SU-DHL-6 (cell line): ENCODE measurements around the gene ARPC1A.
"Not testable (repeated sequence)": the region's sequence is repeated elsewhere in the genome, so short reads cannot be mapped to it uniquely, and the experiment has no call there.

Experiments
- H2AFZ ChIP-seq: fragments of 200-600 bp; sonication (generic); 2 replicates; pipeline ENCODE4 v1.6.1; 2014; ENCODE audit warnings: low read depth, mild to moderate bottlenecking, moderate library complexity, mixed read lengths, antibody characterized with exemption, low read length; ENCODE audit not compliant: severe bottlenecking
- H3F3A ChIP-seq: fragments of 200-600 bp; shearing (Covaris generic); 2 replicates; pipeline ENCODE4 v1.6.0; 2016; ENCODE audit warnings: antibody characterized with exemption, mild to moderate bottlenecking; ENCODE audit not compliant: insufficient read depth
- H3K27ac ChIP-seq: fragments of 200-600 bp; sonication (generic); 2 replicates; pipeline ENCODE4 v1.5.1; 2016; ENCODE audit warnings: low read depth, mild to moderate bottlenecking, low read length, moderate library complexity, mixed read lengths
- H3K27me3 ChIP-seq: fragments of 200-600 bp; sonication (generic), shearing (Covaris generic); 2 replicates; pipeline ENCODE4 v1.6.0; 2014; ENCODE audit warnings: mild to moderate bottlenecking, low read length
- H3K36me3 ChIP-seq: fragments of 200-600 bp; sonication (generic); 2 replicates; pipeline ENCODE4 v1.6.1; 2014; ENCODE audit warnings: mild to moderate bottlenecking, low read length, mixed read lengths
- H3K4me2 ChIP-seq: fragments of 300-600, 200-600 bp; shearing (Covaris generic), sonication (generic); 2 replicates; pipeline ENCODE4 v1.6.0; 2014; ENCODE audit warnings: low read length, low read depth, mild to moderate bottlenecking; ENCODE audit not compliant: poor library complexity, severe bottlenecking
- H3K4me3 ChIP-seq: fragments of 200-600 bp; sonication (generic); 2 replicates; pipeline ENCODE4 v1.5.1; 2014; ENCODE audit warnings: antibody characterized with exemption, low read length, mild to moderate bottlenecking, mixed read lengths; ENCODE audit not compliant: insufficient read depth, poor library complexity, severe bottlenecking
- H3K79me2 ChIP-seq: fragments of 200-600 bp; sonication (generic); 2 replicates; pipeline ENCODE4 v1.6.1; 2014; ENCODE audit warnings: mild to moderate bottlenecking, low read length, moderate library complexity; ENCODE audit not compliant: insufficient read depth
- H3K9ac ChIP-seq: fragments of 200-600 bp; sonication (generic); 2 replicates; pipeline ENCODE4 v1.7.0; 2014; ENCODE audit warnings: mild to moderate bottlenecking, low read length
- H3K9me2 ChIP-seq: fragments of 200-600 bp; sonication (generic); replicated peaks from 2 replicates; pipeline ENCODE4 v1.6.1; 2014; ENCODE audit warnings: low read length; ENCODE audit not compliant: insufficient read depth
- H3K9me3 ChIP-seq: fragments of 200-600 bp; sonication (generic); 2 replicates; pipeline ENCODE4 v1.6.1; 2014; ENCODE audit warnings: low read length, mixed read lengths; ENCODE audit not compliant: insufficient read depth
- H4K20me1 ChIP-seq: fragments of 200-600 bp; sonication (generic); 2 replicates; pipeline ENCODE4 v1.6.1; 2014; ENCODE audit warnings: low read depth, mild to moderate bottlenecking, antibody characterized with exemption, low read length, moderate library complexity, mixed read lengths
- EZH2phosphoT487 ChIP-seq: fragments of 200-600 bp; sonication (generic), shearing (Covaris generic); conservative IDR thresholded peaks from 2 replicates; pipeline ENCODE4 v1.6.1; 2018; ENCODE audit warnings: mild to moderate bottlenecking, antibody characterized with exemption, low read length, moderate library complexity, mixed read lengths
- TF ChIP-seq, protein P1 (sequence below): fragments of 200-600 bp; sonication (generic); IDR thresholded peaks from one replicate; pipeline ENCODE4 v1.5.1; 2017; ENCODE audit warnings: antibody characterized with exemption, mild to moderate bottlenecking, low read length, moderate library complexity; ENCODE audit not compliant: insufficient read depth, poor library complexity, severe bottlenecking

Gene ARPC1A

DNA sequence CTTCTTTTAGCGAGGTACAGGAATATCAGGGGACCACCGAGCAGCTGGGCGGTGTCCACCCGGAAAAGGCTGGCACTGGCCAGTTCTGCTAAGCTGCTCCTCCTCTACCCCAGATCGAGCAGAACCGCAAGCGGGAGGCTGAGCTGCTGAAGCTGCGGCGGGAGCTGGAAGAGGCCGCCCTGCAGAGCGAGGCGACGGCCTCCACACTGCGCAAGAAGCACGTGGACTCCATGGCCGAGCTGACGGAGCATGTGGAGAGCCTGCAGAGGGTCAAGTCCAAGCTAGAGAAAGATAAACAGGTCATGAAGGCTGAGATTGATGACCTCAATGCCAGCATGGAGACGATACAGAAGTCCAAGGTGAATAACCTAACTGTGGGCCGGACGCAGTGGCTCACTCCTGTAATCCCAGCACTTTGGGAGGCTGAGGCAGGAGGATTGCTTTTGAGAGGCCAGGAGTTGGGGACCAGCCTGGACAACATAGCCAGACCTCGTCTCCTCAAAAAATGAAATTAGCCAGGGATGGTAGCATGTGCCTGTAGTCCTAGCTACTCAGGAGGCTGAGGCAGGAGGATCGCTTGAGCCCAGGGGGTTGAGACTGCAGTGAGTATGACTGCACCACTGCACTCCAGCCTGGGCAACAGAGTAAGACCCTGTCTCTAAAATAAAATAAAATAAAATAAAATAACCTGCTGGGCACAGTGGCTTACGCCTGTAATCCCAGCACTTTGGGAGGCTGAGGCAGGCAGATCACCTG is 37.7 kb upstream of the ARPC1A start:
- H3K9me3 ChIP-seq: no peaks in the 10 kb centered on the region
- H2AFZ ChIP-seq: no peak overlapping the region
- TF ChIP-seq EZH2phosphoT487: no peak
- TF ChIP-seq, protein P1, sequence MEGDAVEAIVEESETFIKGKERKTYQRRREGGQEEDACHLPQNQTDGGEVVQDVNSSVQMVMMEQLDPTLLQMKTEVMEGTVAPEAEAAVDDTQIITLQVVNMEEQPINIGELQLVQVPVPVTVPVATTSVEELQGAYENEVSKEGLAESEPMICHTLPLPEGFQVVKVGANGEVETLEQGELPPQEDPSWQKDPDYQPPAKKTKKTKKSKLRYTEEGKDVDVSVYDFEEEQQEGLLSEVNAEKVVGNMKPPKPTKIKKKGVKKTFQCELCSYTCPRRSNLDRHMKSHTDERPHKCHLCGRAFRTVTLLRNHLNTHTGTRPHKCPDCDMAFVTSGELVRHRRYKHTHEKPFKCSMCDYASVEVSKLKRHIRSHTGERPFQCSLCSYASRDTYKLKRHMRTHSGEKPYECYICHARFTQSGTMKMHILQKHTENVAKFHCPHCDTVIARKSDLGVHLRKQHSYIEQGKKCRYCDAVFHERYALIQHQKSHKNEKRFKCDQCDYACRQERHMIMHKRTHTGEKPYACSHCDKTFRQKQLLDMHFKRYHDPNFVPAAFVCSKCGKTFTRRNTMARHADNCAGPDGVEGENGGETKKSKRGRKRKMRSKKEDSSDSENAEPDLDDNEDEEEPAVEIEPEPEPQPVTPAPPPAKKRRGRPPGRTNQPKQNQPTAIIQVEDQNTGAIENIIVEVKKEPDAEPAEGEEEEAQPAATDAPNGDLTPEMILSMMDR: no peak
- H3K9ac ChIP-seq: no peak overlapping the region
- H3K27me3 ChIP-seq: no peaks in the 10 kb centered on the region
- no peaks in the 10 kb centered on the region for H3K36me3 ChIP-seq
- no peaks in the 10 kb centered on the region for H4K20me1 ChIP-seq
- no peaks in the 10 kb centered on the region for H3K9me2 ChIP-seq
- H3K79me2 ChIP-seq: no peaks in the 10 kb centered on the region
- H3K27ac ChIP-seq: no peak overlapping the region
- no peak overlapping the region for H3K4me2 ChIP-seq
- no peak overlapping the region for H3K4me3 ChIP-seq
- no peaks in the 10 kb centered on the region for H3F3A ChIP-seq

DNA sequence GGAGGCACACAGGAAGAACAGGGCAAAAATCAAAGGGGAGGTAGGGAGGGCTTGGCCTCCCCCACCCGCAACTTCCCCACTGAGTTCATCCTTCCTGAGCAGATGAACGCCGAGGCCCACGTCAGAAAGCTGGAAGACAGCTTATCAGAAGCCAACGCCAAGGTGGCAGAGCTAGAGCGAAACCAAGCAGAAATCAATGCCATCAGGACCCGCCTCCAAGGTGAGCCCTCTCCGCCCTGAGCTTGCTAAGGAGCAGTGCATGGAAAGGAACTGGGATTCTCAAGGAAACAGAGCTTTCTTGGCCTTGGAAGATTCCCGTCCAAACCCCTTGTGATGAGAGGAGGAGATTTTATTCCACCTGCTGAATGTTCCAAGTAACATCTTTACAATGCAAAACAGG is 36.5 kb upstream of the ARPC1A start:
- Histone ChIP-seq H3K4me3 (no peak overlapping the region), H3K9me2 (no peaks in the 10 kb centered on the region), H3K9ac (no peak overlapping the region), H4K20me1 (no peaks in the 10 kb centered on the region), H3K4me2 (no peak overlapping the region), H3K27me3 (no peaks in the 10 kb centered on the region), H2AFZ (no peak overlapping the region), H3K9me3 (no peaks in the 10 kb centered on the region), H3K27ac (no peak overlapping the region), H3F3A (no peaks in the 10 kb centered on the region), H3K36me3 (no peaks in the 10 kb centered on the region), H3K79me2 (no peaks in the 10 kb centered on the region)
- TF ChIP-seq EZH2phosphoT487: no peak
- TF ChIP-seq, protein P1: no peak

DNA sequence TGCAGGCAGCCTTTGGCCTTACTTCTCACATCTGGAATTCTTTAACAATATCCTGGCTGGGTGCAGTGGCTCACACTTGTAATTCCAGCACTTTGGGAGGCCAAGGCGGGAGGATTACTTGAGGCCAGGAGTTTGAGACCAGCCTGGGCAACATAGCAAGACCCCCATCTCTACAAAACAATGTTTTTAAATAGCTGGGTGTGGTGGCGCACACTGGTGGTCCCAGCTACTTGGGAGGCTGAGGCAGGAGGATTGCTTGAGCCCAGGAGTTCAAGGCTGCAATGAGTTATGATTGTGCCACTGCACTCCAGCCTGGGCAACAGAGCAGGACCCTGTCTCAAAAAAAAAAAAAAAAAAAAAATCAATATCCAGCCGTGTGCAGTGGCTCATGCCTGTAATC is 35.5 kb upstream of the ARPC1A start:
- not testable (repeated sequence) for H3K27me3 ChIP-seq, H3K9ac ChIP-seq

DNA sequence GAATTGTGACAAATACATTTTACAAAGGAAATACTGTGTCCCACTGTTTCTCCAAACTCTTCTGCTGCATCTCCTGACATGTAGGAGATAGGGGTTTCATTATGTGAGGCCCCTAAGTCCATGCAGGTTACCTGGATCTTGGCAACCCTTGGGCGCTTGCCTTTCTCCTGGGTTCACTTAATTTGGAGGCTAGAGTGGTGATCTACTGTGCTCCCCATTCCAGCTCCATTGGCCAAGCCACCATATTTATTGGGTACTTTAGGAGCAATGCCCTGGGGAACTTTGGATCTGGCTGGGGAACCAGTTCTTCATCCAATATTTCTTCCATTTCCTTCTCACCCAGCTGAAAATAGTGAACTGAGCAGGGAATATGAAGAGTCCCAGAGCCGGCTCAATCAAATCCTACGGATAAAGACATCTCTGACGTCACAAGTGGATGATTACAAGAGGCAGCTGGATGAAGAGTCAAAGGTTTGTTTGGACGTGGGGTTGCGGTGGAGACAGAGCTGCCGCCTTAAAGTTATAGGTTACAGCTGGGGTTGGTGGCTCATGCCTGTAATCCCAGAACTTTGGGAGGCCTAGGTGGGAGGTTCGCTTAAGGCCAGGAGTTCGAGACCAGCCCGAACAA is 34.6 kb upstream of the ARPC1A start:
- Histone ChIP-seq H2AFZ (no peak overlapping the region), H3K36me3 (no peaks in the 10 kb centered on the region), H3K9me3 (no peaks in the 10 kb centered on the region), H3K27me3 (no peaks in the 10 kb centered on the region), H3K79me2 (no peaks in the 10 kb centered on the region), H4K20me1 (no peaks in the 10 kb centered on the region), H3K4me2 (no peak overlapping the region), H3F3A (no peaks in the 10 kb centered on the region), H3K9ac (no peak overlapping the region), H3K27ac (no peak overlapping the region), H3K9me2 (no peaks in the 10 kb centered on the region), H3K4me3 (no peak overlapping the region)
- TF ChIP-seq, protein P1: no peak
- no peak for TF ChIP-seq EZH2phosphoT487

More for the DNA sequence above, 35.5 kb upstream of the ARPC1A start:
- H3K27ac ChIP-seq, H3K4me2 ChIP-seq, H3K9me3 ChIP-seq, H4K20me1 ChIP-seq, H2AFZ ChIP-seq, H3K9me2 ChIP-seq, H3K79me2 ChIP-seq, H3F3A ChIP-seq, H3K4me3 ChIP-seq, H3K36me3 ChIP-seq: not testable (repeated sequence)
